Neural crest cell (in vitro differentiated cells): ENCODE results near the gene IGF1. TPM values are rescaled to one million over a fixed set of nuclear protein-coding genes. Genes with fewer than 3 reads are reported as not detected.

Experiments
- DNase-seq: peaks from one replicate; pipeline ENCODE4 v3.0.0; 2021; ENCODE audit warnings: low read depth, mixed read lengths, low spot score
- H3K27ac Mint-ChIP-seq: one replicate; pipeline ENCODE4 v1.8.0; 2021; ENCODE audit warnings: mild to moderate bottlenecking, mixed read lengths; ENCODE audit not compliant: unreplicated experiment
- H3K27me3 Mint-ChIP-seq: 2 replicates; pipeline ENCODE4 v1.8.0; 2021; ENCODE audit warnings: low read depth, mild to moderate bottlenecking, mixed read lengths
- H3K36me3 Mint-ChIP-seq: 2 replicates; pipeline ENCODE4 v1.8.0; 2021; ENCODE audit warnings: low read depth, mild to moderate bottlenecking, mixed read lengths
- H3K4me1 Mint-ChIP-seq: 2 replicates; pipeline ENCODE4 v1.8.0; 2021; ENCODE audit warnings: mixed read lengths
- H3K4me3 Mint-ChIP-seq: one replicate; pipeline ENCODE4 v1.8.0; 2021; ENCODE audit warnings: mild to moderate bottlenecking, mixed read lengths
- H3K9me3 Mint-ChIP-seq: 2 replicates; pipeline ENCODE4 v1.8.0; 2021; ENCODE audit warnings: mixed read lengths
- CTCF ChIP-seq: fragments of 200-600 bp; sonication (generic); conservative IDR thresholded peaks from 2 replicates; pipeline ENCODE4 v1.5.0; 2021; ENCODE audit warnings: antibody characterized with exemption, mild to moderate bottlenecking
- total RNA-seq: library from RNA; stranded (reverse); gene quantifications from 2 replicates; pipeline ENCODE4 v1.2.1, GENCODE V29; 2021

The IGF1 gene
- total RNA-seq, 1 donor from 2014 or later: not detected

GRCh38 chr12:102408487-102409297, 71.7 kb downstream of the IGF1 start:
- no peak for DNase-seq
- Mint-ChIP-seq H3K27ac (no peak overlapping the region), H3K4me3 (no peak overlapping the region), H3K36me3 (no peaks in the 10 kb centered on the region), H3K27me3 (peaks cover 3% of the 10 kb centered on the region), H3K9me3 (no peaks in the 10 kb centered on the region), H3K4me1 (peaks cover 5% of the 10 kb centered on the region)
- TF ChIP-seq CTCF: no peak

GRCh38 chr12:102407776-102408486, 72.4 kb downstream of the IGF1 start:
- no peak overlapping the region for H3K4me3 Mint-ChIP-seq
- H3K4me1 Mint-ChIP-seq: peaks cover 5% of the 10 kb centered on the region
- DNase-seq: no peak
- H3K27ac Mint-ChIP-seq: no peak overlapping the region
- H3K36me3 Mint-ChIP-seq: no peaks in the 10 kb centered on the region
- H3K27me3 Mint-ChIP-seq: peaks cover 3% of the 10 kb centered on the region
- no peak for TF ChIP-seq CTCF
- H3K9me3 Mint-ChIP-seq: no peaks in the 10 kb centered on the region

GRCh38 chr12:102406033-102406584, 74.3 kb downstream of the IGF1 start:
- Mint-ChIP-seq H3K4me1 (peaks cover 5% of the 10 kb centered on the region), H3K27me3 (peaks cover 3% of the 10 kb centered on the region), H3K36me3 (no peaks in the 10 kb centered on the region), H3K9me3 (no peaks in the 10 kb centered on the region), H3K27ac (no peak overlapping the region), H3K4me3 (no peak overlapping the region)
- no peak for TF ChIP-seq CTCF
- DNase-seq: no peak

GRCh38 chr12:102401087-102401486, 79.3 kb downstream of the IGF1 start:
- Mint-ChIP-seq H3K36me3 (no peaks in the 10 kb centered on the region), H3K4me3 (no peak overlapping the region), H3K4me1 (peaks cover 5% of the 10 kb centered on the region), H3K27me3 (peaks cover 2% of the 10 kb centered on the region), H3K9me3 (no peaks in the 10 kb centered on the region), H3K27ac (no peak overlapping the region)
- no peak for DNase-seq
- TF ChIP-seq CTCF: no peak

GRCh38 chr12:102399653-102400052, 80.7 kb downstream of the IGF1 start:
- TF ChIP-seq CTCF: no peak
- H3K4me1 Mint-ChIP-seq: no peaks in the 10 kb centered on the region
- no peak overlapping the region for H3K4me3 Mint-ChIP-seq
- H3K36me3 Mint-ChIP-seq: no peaks in the 10 kb centered on the region
- DNase-seq: no peak
- no peaks in the 10 kb centered on the region for H3K9me3 Mint-ChIP-seq
- peaks cover 2% of the 10 kb centered on the region for H3K27me3 Mint-ChIP-seq
- H3K27ac Mint-ChIP-seq: no peak overlapping the region
